HG03039 (cell line): ENCODE results near the gene MCRIP2.
A peak's percentile ranks its signal among the peaks of the same experiment; 100 is the strongest.

Experiments
- ATAC-seq: cut with Tn5 transposase; IDR thresholded peaks from one replicate; pipeline ENCODE4 v1.9.1; 2021; ENCODE audit warnings: mild to moderate bottlenecking, moderate library complexity; ENCODE audit not compliant: unreplicated experiment

MCRIP2 gene

DNA sequence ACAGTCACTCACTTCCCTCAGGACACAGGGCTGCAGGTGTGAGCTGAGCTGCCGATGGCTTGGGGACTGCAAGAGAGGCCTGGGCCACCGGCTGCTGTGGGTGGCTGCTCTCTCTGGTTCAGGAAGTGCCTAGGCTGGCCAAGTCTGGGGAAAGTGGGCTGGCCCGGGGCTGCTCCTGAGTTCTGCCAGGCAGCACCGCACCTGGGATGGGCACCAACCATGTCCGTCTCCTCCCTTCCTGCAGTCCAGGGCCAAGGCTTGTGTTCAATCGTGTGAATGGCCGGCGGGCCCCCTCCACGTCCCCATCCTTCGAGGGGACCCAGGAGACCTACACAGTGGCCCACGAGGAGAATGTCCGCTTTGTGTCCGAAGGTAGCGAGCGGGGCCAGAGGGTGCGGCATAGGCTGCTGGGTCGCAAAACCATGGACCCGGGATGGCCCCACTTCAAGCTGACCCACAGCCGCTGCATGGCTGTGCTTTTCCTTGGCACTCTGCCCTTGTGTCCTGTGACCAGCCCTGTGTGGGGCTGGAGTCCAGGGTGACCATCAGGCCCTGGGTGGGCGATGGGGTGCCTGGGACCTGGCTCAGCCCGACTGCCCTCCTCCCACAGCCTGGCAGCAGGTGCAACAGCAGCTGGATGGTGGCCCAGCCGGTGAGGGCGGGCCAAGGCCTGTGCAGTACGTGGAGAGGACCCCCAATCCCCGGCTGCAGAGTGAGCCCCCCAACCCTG, 5.7 kb downstream of the MCRIP2 start:
- no peak for ATAC-seq

DNA sequence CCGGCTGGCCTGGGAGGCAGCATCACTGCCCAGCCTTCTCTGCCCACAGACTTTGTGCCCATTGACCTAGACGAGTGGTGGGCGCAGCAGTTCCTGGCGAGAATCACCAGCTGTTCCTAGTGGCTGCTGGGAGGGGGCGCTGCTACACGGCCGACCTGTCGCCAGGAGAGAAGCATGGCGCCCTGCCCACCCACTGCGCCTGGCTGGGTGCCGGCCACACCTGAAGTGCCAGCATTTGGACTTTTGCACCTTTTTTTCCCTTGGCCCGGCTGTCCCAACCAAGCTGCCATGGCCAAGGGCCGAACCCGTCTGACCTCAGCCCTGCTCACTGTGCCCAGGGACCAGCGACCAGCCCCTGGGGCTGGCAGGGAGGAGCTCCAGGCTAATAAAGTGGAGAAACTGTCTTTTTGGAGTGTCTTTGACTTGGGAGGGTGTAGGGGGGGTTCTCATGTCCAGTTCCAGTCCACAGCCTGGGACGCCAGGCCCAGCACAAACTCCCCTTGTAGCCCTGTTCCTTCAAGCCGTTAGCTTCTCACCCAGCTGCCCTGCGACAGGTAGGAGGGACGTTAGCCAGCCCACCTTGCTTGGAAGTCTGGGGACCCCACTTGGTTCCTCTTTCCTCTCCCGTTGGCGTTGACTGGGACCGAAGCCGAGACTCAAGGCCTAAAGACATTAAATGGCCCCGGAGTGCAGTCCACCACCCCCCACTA, 6.6 kb downstream of the MCRIP2 start:
- no peak for ATAC-seq

DNA sequence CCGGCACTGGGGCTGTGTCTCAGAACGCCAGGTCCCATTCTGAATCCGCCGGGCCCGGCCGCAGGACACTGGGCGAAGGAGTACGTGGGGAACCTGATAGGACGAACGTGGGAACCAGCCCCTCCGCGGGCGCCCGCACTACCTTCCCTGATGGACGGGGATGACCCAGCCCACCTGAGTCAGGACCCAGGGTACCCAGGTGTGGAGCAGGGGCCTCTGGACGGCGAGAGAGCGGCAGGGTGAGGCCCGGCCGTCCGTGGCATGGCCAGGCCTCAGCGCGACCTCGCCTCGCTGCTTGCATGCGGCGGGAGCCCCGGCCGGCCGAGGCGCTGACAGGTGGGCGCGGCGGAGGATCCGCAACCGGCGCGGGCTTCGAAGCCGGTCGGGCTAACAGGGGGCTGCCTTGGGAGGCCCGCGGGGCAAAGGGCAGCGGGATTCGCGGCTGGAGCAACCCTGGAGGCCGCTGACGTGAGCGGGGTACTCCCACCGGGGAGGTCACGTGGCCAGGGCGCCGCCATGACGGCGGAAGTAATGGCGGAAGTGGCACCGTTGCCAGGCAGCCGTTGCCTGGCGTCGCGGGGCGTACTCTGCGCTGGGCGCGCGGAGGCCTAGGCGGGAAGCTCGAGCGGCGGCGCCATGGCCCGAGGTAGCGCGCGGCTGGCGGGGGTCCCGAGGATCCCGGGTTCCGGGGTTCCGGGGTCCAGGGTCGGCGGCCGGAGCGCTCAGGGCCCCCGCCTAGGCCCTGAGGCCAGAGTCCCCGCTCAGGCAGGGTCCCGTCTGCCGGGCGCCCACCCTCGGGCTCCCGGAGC, 7.4 kb downstream of the MCRIP2 start, which contains the start of gene WDR90:
TSS of gene WDR90 (plus strand) at position 585 of the 809 bp plus-strand sequence. CDS start at position 637, 52 bp downstream.
- ATAC-seq, result peak; percentile 67

DNA sequence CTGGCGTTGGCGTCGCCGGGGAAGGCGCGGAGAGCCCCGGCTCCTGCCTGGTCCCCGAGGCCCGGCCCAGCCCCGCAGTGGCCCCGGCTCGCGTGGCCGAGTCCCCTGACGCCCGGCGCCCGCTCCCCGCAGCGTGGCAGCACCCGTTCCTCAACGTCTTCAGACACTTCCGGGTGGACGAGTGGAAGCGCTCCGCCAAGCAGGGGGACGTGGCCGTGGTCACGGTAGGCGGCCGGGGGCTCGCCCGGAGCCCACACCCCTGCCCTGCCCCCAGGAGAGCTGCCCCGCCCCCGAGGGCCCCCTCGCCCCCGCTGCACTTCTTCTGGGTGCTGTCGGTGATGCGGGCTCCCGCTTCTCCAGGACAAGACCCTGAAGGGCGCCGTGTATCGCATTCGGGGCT, 8.0 kb downstream of the MCRIP2 start:
- ATAC-seq, result peak; percentile 4

DNA sequence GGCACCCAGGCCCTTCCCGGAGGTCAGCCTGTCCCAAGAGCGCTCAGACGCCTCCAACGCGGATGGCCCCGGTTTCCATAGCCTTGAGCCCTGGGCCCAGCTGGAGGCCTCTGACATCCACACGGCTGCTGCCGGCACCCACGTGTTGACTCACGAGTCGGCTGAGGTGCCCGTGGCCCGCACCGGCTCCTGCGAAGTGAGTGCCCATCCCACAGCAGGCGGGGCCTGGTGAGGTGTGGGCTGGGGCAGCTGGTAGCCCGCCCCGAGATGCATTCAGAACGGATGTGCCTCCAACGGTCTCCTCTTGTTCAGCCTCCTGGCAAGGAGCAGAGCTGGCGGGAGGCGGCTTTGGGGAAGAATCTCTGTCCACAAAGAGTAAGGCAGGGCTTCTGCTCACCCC, 10.2 kb downstream of the MCRIP2 start:
- no peak for ATAC-seq

DNA sequence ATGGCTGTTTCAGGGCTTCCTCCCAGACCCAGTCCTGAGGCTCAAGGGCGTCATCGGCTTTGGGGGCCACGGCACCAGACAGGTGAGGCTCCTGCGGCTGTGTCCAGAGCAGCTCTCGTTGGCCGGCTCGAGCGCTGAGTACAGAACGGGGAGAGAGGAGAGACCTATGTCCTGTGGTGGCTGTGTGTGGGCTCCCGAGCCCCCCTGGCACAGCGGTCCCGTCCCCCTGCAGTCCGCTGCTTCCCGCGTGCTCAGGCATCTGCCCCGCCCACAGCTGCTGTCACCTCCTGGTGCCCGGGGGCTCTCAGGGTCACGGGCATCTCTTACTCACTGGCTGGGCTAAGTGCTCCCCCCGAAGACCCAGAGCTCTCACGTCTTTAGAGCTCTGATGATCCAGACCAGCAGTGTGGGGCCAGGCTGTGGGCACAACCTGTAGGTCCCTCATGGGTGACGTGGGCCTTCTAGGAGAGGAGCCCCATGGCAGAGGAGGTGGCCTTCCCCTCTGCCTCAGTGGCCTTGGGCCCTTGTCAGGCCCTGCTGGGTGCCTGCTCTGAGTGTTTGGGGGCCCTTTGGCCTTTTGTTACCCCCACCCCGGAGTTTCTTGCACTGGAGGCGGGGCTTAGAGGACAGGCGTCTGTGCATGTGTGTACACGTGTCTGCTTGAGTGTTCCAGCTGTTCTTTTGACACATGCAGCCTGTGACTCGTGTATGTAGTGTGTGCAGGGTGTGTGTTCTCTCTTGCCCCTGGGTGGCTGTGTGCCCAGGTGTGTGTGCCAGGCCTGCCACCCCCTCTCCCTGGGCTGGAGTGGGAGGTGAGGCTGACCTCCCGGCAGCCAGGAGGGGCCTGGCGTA, 11.1 kb downstream of the MCRIP2 start:
- no peak for ATAC-seq

DNA sequence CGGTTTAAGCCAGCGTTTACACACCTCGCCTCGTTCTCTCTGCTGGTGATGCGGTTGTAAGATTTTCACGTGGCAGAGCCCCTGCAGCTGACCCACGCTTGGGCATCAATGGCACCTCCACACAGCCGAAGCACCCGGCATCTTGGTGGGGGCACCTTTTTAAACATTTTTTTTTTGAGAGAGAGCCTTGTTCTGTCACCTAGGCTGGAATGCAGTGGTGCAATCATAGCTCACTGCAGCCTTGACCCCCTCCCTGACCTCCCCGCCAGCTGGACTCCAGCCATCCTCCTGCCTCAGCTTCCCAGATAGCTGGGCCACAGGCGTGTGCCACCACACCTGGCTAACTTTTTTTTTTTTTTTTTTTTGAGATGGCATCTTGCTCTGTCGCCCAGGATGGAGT, 12.4 kb downstream of the MCRIP2 start:
- ATAC-seq, result no peak

DNA sequence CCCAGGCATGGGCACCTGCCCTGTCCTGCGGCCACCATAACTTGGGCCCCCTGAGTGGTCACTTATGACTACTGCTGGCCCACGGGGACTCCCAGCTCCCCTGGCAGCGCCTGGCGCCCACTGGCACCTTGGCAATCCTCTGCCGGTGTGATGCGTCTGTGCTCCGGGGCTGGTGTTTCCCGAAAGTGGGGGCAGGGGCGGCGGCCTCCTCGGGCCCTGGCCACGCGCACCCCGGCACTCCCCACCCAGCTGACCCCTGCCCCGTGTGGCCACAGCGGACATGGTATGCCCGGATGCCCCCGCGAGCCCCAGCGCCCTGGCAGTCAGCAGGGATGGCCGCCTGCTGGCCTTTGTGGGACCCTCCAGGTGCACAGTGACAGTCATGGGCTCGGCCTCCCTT, 15.9 kb downstream of the MCRIP2 start:
- ATAC-seq, result no peak

DNA sequence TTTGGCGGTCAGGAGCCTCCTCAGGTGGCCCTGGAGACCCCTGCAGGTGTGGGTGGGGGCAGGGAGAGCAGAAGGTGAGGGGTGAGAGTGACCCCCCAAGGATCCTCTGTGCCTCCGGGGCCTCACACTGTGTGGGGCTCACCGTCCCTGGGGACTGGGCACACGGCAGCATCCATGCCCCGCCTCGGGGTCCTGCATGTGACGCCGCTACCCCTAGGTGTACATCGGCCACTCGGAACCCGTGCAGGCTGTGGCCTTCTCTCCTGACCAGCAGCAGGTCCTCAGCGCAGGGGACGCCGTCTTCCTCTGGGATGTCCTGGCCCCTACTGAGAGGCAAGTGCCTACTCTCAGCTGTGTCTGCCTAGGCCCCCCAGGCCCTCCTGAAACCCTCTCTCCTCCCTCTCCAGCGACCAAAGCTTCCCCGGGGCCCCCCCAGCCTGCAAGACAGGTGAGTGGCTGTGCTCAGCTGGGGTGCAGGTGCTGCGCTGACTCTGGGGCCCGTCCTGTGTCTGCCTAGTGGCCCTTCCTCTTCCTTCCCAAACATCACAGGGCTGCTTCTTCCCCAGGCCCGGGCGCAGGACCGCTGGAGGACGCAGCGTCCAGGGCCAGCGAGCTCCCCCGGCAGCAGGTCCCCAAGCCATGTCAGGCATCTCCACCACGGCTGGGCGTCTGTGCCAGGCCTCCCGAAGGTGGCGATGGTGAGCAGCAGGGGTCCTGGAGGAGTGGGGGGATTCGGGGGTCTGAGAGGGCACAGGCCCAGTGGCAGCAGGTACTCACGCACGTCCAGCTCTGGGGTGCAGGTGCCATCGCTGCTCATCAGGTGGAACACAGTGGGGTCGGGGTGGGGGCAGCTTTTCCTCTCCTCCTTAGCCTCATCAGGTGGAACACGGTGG, 17.3 kb downstream of the MCRIP2 start:
- ATAC-seq, result no peak

DNA sequence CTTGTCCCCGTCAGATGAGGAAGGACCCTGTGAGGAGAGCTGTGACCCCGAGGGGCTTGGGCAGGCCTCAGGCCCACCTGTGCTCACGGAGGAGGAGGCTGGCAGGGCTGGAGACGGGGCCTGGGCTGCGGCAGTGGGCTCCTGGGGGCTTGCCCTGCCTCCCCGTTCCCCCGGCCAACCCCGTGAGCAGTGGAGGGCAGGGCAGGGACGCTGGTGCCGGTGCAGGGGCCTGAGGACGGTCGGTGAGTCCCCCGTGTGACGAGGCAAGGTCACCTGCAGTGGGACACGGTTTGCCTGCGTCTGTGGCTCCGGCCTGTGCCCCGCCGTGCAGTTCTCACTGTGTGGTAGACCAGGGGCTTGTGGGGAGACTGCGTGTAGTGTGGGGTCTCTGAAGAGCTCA, 18.0 kb downstream of the MCRIP2 start:
- no peak for ATAC-seq

DNA sequence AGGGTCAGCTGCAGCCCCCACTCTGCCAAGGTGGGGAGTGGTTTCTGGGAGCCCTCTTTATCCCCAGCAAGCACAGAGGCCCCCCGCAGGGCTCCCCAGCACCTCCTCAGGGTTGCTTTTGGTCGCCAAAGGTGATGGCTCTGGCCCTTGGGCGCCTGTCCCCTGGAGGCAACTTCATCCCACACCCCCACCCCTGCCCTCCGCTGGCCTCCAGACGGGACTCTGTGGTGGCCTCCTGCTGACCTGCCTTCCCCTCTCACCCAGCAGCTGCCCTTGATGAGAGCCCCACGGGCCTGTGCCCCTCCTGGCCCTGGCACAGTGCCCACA, 18.5 kb downstream of the MCRIP2 start:
- no peak for ATAC-seq

DNA sequence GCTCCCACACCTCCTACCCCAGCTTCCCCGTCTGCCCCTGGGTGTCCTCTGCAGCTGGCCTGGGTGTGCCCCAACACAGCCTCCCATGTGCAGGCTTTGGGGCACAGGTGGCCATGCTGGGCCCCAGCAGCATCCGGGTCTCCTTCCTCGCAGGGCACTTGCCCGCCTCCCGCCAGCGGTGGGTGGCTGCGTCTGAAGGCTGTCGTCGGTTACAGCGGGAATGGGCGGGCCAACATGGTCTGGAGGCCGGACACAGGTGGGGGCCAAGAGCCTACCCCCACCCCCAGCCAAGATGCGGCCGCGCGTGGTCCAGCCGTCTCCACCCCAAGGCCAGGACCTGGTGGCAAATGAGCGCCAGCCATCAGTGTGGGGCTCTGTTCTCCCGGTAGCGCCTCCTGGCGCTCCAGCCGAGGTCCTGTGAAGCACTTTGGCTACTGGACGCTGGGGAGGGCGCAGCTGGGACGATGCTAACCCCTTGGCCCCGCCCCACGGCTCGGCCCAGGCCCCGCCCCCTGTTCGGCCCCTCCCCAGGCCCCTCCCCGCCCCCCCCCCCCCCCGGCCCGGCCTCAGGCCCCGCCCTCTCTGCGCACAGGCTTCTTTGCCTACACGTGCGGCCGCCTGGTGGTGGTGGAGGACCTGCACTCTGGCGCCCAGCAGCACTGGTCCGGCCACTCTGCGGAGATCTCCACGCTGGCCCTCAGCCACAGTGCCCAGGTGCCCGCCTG, 19.0 kb downstream of the MCRIP2 start:
- no peak for ATAC-seq

DNA sequence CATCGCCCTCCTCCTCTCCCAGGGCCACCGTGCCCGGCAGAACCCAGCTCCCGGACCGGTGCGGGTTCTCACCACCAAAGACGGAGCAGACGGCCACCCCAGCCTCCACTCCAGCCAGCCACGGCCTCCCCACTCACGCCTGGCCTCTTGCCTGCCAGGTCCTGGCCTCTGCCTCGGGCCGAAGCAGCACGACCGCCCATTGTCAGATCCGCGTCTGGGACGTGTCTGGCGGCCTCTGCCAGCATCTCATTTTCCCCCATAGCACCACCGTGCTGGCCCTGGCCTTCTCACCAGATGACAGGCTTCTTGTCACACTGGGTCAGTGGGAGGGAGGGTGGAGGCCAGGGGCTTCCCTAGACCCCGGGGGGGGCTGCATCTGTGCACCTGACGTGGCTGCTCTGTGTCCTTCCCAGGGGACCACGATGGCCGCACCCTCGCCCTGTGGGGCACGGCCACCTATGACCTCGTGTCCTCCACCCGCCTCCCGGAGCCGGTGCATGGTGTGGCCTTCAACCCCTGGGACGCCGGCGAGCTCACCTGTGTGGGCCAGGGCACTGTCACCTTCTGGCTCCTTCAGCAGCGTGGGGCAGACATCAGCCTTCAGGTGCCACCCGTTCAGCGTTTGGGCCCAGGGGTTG, 19.7 kb downstream of the MCRIP2 start:
- ATAC-seq, result no peak

DNA sequence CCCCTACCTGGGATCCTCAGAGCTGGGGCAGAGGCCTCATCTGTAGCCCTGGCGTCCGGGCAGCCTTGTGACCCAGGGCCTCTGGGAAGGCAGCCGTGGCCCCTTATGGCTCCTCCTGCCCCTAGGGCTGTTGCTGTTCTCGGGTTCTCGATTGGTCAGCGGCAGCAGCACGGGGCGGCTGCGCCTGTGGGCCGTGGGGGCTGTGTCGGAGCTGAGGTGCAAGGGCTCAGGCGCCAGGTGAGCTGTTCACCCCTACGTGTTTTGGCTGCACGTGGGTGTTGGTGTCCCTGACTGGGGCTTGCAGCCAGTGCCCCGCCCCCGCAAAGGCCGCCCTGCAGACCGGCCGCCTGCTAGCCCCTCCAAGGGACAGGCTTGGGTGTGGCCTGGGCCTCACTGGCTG, 20.5 kb downstream of the MCRIP2 start:
- no peak for ATAC-seq

DNA sequence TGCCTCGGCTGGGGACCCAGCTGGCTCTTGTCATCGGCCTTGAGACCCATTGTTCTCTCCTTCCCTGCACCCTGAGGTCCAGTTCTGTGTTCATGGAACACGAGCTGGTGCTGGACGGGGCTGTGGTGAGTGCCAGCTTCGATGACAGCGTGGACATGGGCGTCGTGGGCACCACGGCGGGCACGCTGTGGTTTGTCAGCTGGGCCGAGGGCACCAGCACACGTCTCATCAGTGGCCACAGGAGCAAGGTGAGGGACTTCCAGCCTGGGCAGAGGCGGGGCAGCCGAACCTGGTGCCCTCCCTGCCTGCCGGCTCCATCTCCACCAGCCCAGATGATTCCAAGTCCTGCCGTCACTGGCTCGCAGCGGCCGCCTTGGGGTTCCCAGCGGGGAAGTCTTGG, 21.0 kb downstream of the MCRIP2 start:
- no peak for ATAC-seq

DNA sequence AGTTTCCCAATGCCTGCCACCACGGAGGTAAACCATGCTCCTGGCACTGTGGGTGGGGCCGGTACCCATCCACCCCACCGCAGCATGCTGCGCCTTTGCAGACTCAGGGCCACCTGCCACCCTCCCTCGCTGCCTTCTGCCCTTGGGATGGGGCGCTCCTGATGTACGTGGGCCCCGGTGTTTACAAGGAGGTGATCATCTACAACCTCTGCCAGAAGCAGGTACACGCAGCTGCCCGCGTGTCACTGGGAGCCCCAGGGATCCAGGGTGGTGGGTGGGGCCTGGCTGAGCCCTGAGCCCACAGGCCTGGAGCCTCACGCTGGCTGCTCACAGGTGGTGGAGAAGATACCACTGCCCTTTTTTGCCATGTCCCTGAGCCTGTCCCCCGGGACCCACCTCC, 24.9 kb downstream of the MCRIP2 start:
- ATAC-seq, result no peak

DNA sequence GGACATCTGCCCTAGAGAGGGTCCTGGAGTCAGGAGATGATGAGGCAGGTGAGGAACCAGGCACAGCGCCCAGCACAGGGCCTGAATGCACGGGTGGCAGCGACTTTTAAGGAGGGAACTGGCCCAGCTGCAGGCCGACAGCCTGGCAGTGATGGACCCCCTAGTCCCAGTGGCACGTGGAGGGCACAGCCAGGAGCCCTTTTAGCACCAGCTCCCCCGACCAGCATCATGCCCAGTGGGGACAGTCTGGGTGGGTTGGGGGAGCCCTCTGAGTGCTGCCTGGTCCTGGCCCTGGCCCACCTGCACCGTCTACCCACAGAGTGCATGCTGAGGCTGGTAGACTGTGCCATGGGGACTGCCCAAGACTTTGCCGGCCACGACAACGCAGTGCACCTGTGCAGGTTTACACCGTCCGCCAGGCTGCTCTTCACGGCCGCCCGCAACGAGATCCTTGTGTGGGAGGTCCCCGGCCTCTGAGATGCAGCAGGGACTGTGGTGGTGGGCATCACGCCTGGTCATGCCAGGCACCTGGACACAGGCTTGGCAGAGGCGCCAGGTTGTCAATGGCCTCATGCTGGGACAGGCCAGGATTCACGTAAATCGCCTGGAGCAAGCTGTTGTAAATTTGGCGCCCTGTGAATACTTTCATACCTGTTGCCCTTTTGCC, 25.6 kb downstream of the MCRIP2 start:
- ATAC-seq, result no peak

DNA sequence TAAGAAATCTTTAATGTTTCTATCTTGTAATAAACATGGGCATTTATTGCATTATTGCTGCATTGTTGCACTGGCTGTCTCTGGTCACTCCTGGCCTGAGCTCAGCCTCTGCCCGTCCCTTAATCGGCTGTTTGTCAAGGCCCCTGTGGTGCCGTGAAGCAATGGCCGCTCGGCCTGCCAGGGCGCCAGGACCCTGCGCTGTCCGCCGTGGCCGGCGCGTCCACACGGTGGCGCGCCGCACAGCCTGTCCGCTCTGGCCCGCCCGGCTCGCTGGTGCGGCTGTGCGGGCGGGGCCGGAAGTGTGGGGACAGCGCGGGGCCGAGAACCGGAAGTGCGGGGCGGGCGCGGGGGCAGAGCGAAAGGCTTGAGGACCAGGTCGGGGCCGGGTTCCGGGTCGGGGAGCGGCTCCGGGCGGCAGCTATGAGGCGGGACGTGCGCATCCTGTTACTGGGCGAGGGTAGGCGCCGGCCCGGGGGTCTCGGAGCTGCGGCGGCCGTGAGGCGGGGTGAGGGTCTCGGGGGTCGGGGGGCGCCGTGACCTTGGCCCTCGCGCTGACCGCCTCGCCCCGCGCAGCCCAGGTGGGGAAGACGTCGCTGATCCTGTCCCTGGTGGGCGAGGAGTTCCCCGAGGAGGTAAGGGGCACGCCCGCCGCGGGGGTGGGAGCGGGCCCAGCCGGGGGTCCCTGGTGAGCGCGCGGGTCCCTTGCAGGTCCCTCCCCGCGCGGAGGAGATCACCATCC, 26.3 kb downstream of the MCRIP2 start, which contains the start of gene RHOT2:
TSS of gene RHOT2 (plus strand) at position 353 of the 739 bp plus-strand sequence. CDS start at position 421, 68 bp downstream.
- ATAC-seq, result peak; percentile 74
